NCI-H748 (cell line): Measurements from ENCODE around the gene WRAP73.
A peak's percentile ranks its signal among the peaks of the same experiment; 100 is the strongest.
"Not testable (repeated sequence)": the region's sequence is repeated elsewhere in the genome, so short reads cannot be mapped to it uniquely, and the experiment has no call there.

Source experiments
- DNase-seq: peaks from one replicate; lab custom pipeline; 2025; ENCODE audit not compliant: unreplicated experiment; lab: John Stamatoyannopoulos, UW

The WRAP73 gene

GRCh38 chr1:3631320-3632260 lies 18.3 kb downstream of the WRAP73 start:
- DNase-seq, result no peak

- DNase-seq, result no peak
These were observed 19.0 kb downstream of the WRAP73 start for GRCh38 chr1:3630914-3631313.

- DNase-seq, result no peak
These were observed 19.7 kb downstream of the WRAP73 start for GRCh38 chr1:3630161-3630611.

GRCh38 chr1:3629561-3630160 lies 20.2 kb downstream of the WRAP73 start:
- no peak for DNase-seq

GRCh38 chr1:3628445-3628844 lies 21.5 kb downstream of the WRAP73 start:
- no peak for DNase-seq

GRCh38 chr1:3627515-3628253 lies 22.2 kb downstream of the WRAP73 start:
- no peak for DNase-seq

- no peak for DNase-seq
These were observed 23.9 kb downstream of the WRAP73 start for GRCh38 chr1:3626025-3626424.

GRCh38 chr1:3625151-3625907 lies 24.6 kb downstream of the WRAP73 start:
- peak; percentile 68 for DNase-seq

- peak; percentile 94 for DNase-seq
These were observed 25.4 kb downstream of the WRAP73 start, which contains the start of gene TPRG1L for GRCh38 chr1:3624200-3625136. Gene TPRG1L, plus strand, starts transcription at chr1:3625015. Its CDS starts 58 bp downstream, at chr1:3625073.

GRCh38 chr1:3623441-3624199 lies 26.3 kb downstream of the WRAP73 start:
- peak; percentile 37 for DNase-seq

- not testable (repeated sequence) for DNase-seq
These were observed 27.8 kb downstream of the WRAP73 start for GRCh38 chr1:3622102-3622501.

- DNase-seq, result peak; percentile 26
These were observed 28.7 kb downstream of the WRAP73 start for GRCh38 chr1:3621151-3621671.

GRCh38 chr1:3620708-3621107 lies 29.2 kb downstream of the WRAP73 start:
- no peak for DNase-seq

- peak; percentile 76 for DNase-seq
These were observed 30.8 kb downstream of the WRAP73 start for GRCh38 chr1:3618881-3619671.

- no peak for DNase-seq
These were observed 31.4 kb downstream of the WRAP73 start for GRCh38 chr1:3618531-3618880.

GRCh38 chr1:3617806-3618345 lies 32.0 kb downstream of the WRAP73 start:
- DNase-seq, result no peak

- DNase-seq, result no peak
These were observed 33.0 kb downstream of the WRAP73 start for GRCh38 chr1:3616861-3617260.
